HG03469 (cell line): ENCODE data around the gene CDKN2C.
"Not testable (repeated sequence)": the region's sequence is repeated elsewhere in the genome, so short reads cannot be mapped to it uniquely, and the experiment has no call there.

Source experiments
- ATAC-seq: cut with Tn5 transposase; IDR thresholded peaks from one replicate; pipeline ENCODE4 v1.9.1; 2021; ENCODE audit warnings: mild to moderate bottlenecking, moderate library complexity, moderate number of reproducible peaks; ENCODE audit not compliant: unreplicated experiment

CDKN2C gene

GRCh38 chr1:50969611-50970508 lies at the start of gene CDKN2C:
TSS of gene CDKN2C (plus strand) at chr1:50970245. CDS start at chr1:50970369, 124 bp downstream.
- no peak for ATAC-seq

GRCh38 chr1:50920409-50920808 lies 49.6 kb upstream of the CDKN2C start:
- ATAC-seq = no peak

GRCh38 chr1:50921029-50921428 lies 49.0 kb upstream of the CDKN2C start:
- ATAC-seq = no peak

GRCh38 chr1:50923564-50923963 lies 46.5 kb upstream of the CDKN2C start:
- no peak for ATAC-seq

- ATAC-seq = no peak
These were observed 40.6 kb upstream of the CDKN2C start for GRCh38 chr1:50929376-50929958.

- ATAC-seq = peak; percentile 79
These were observed 39.9 kb upstream of the CDKN2C start for GRCh38 chr1:50930193-50930592.

GRCh38 chr1:50930965-50931737 lies 38.9 kb upstream of the CDKN2C start:
- no peak for ATAC-seq

GRCh38 chr1:50932043-50932442 lies 38.0 kb upstream of the CDKN2C start:
- not testable (repeated sequence) for ATAC-seq

GRCh38 chr1:50933770-50934169 lies 36.3 kb upstream of the CDKN2C start:
- ATAC-seq = not testable (repeated sequence)

GRCh38 chr1:50934838-50935237 lies 35.2 kb upstream of the CDKN2C start:
- ATAC-seq = no peak

GRCh38 chr1:50935276-50935675 lies 34.8 kb upstream of the CDKN2C start:
- not testable (repeated sequence) for ATAC-seq

- ATAC-seq = no peak
These were observed 33.7 kb upstream of the CDKN2C start for GRCh38 chr1:50936321-50936720.

- no peak for ATAC-seq
These were observed 29.8 kb upstream of the CDKN2C start for GRCh38 chr1:50940291-50940690.

GRCh38 chr1:50942334-50942733 lies 27.7 kb upstream of the CDKN2C start:
- ATAC-seq = no peak

GRCh38 chr1:50949286-50949982 lies 20.6 kb upstream of the CDKN2C start:
- no peak for ATAC-seq

- ATAC-seq = no peak
These were observed 19.6 kb upstream of the CDKN2C start for GRCh38 chr1:50950396-50950795.

- ATAC-seq = not testable (repeated sequence)
These were observed 17.5 kb upstream of the CDKN2C start for GRCh38 chr1:50952566-50952965.

- no peak for ATAC-seq
These were observed 14.9 kb upstream of the CDKN2C start for GRCh38 chr1:50955116-50955515.

- no peak for ATAC-seq
These were observed 10.6 kb upstream of the CDKN2C start for GRCh38 chr1:50959303-50959912.
